K562 (cell line): ENCODE measurements around the gene GEN1. TPM values are rescaled to one million over a fixed set of nuclear protein-coding genes. Genes with fewer than 3 reads are reported as not detected.

Source experiments
- ATAC-seq: fragments of 200-7000 bp; cut with Tn5 transposase; 3 replicates; pipeline ENCODE4 v1.9.1; 2020; ENCODE audit warnings: moderate library complexity
- BruUV-seq: library from RNA; stranded (reverse); fragments of 400-500 nt; replicated peaks from 2 replicates; lab custom pipeline; 2021; lab: Mats Ljungman, UMichigan
- CTCF ChIA-PET: fragments of 300-600 bp; formaldehyde crosslinking; extraction: SDS; loops from one replicate; lab custom pipeline; 2021; ENCODE audit warnings: low intra/inter-chr PET ratio; lab: Yijun Ruan, JAX
- POLR2A ChIA-PET: fragments of 300-600, 350-650 bp; sonication (Branson Sonifier 250); formaldehyde crosslinking; extraction: SDS; loops from one replicate; lab custom pipeline; 2021; ENCODE audit warnings: antibody characterized with exemption, inconsistent platforms; lab: Yijun Ruan, JAX
- DNase-seq, 4 experiments: peaks; one replicate each; pipeline versions ENCODE4 v3.0.0 to v3.0.0-alpha.2; 2011 to 2018; ENCODE audit warnings: low spot score in 3 of 4, mixed read lengths in 3 of 4; ENCODE audit errors: extremely low read depth in 1 of 4
- FAIRE-seq: peaks from 2 replicates; lab custom pipeline; 2011; peaks lifted over from hg19 to GRCh38; lab: Jason Lieb, UNC
- H2AFZ ChIP-seq: 2 replicates; pipeline ENCODE4 v1.6.0; 2011; ENCODE audit warnings: low read depth, low read length, control low read depth, inconsistent platforms
- H3K27ac ChIP-seq: fragments of 200-600 bp; 3 replicates; pipeline ENCODE4 v1.8.0; 2011; ENCODE audit warnings: low read depth, mild to moderate bottlenecking, control low read depth, inconsistent platforms, low read length, moderate library complexity, mixed read lengths; ENCODE audit errors: extremely low read depth
- H3K27me3 ChIP-seq, 2 experiments: fragments of 300-600 bp in 1 of 2; 2 replicates in 1 of 2; 3 replicates in 1 of 2; pipeline versions ENCODE4 v1.6.0 to v1.8.0; 2011; ENCODE audit warnings: inconsistent platforms in 2 of 2, low read length in 2 of 2, mild to moderate bottlenecking in 1 of 2, mixed read lengths in 1 of 2, moderate library complexity in 1 of 2; ENCODE audit not compliant: control insufficient read depth in 2 of 2, insufficient read depth in 2 of 2
- H3K36me3 ChIP-seq: fragments of 300-600 bp; 3 replicates; pipeline ENCODE4 v1.8.0; 2011; ENCODE audit warnings: mild to moderate bottlenecking, low read length, inconsistent platforms; ENCODE audit not compliant: control insufficient read depth, insufficient read depth
- H3K4me1 ChIP-seq, 2 experiments: fragments of 200-600 bp in 1 of 2; replicated peaks in 1 of 2; 2 replicates in 1 of 2; 3 replicates in 1 of 2; pipeline versions ENCODE4 v1.5.1 to v1.8.0; 2011; ENCODE audit warnings: inconsistent platforms in 2 of 2, low read length in 2 of 2, mild to moderate bottlenecking in 1 of 2, mixed read lengths in 1 of 2, moderate library complexity in 1 of 2; ENCODE audit not compliant: control insufficient read depth in 2 of 2, insufficient read depth in 2 of 2
- H3K4me2 ChIP-seq: 2 replicates; pipeline ENCODE4 v1.6.1; 2011; ENCODE audit warnings: low read length, control low read depth, inconsistent platforms, mixed read lengths; ENCODE audit not compliant: insufficient read depth
- H3K4me3 ChIP-seq: fragments of 200-600 bp; sonication (generic), shearing (Covaris generic); 2 replicates; pipeline ENCODE4 v1.5.1; 2016; ENCODE audit warnings: control low read depth, inconsistent platforms
- H3K79me2 ChIP-seq: fragments of 200-600 bp; 3 replicates; pipeline ENCODE4 v1.8.0; 2011; ENCODE audit warnings: low read length, inconsistent platforms; ENCODE audit not compliant: control insufficient read depth, insufficient read depth
- H3K9ac ChIP-seq, 2 experiments: 2 replicates each; pipeline versions ENCODE4 v1.6.0 to v1.6.1; 2011; ENCODE audit warnings: low read depth in 2 of 2, low read length in 2 of 2, control low read depth in 1 of 2, inconsistent platforms in 1 of 2, mild to moderate bottlenecking in 1 of 2, mixed read lengths in 1 of 2; ENCODE audit not compliant: insufficient read depth in 1 of 2
- H3K9me1 ChIP-seq: one replicate; pipeline ENCODE4 v1.6.0; 2011; ENCODE audit warnings: inconsistent platforms, mild to moderate bottlenecking, low read length, moderate library complexity; ENCODE audit not compliant: control insufficient read depth, insufficient read depth
- H3K9me3 ChIP-seq: replicated peaks from 2 replicates; pipeline ENCODE4 v1.5.1; 2011; ENCODE audit warnings: low read depth, low read length, inconsistent platforms; ENCODE audit not compliant: control insufficient read depth, insufficient read depth
- H4K20me1 ChIP-seq: replicated peaks from 2 replicates; pipeline ENCODE4 v1.6.1; 2011; ENCODE audit warnings: low read length, inconsistent platforms, mixed read lengths; ENCODE audit not compliant: control insufficient read depth, insufficient read depth
- NELFE ChIP-seq: IDR thresholded peaks from 2 replicates; pipeline ENCODE4 v1.6.1; 2011; ENCODE audit warnings: mild to moderate bottlenecking; ENCODE audit not compliant: insufficient read depth, insufficient read length
- RFX1 ChIP-seq: fragments of 450-650 bp; IDR thresholded peaks from 2 replicates; pipeline ENCODE4 v1.6.1; 2016; ENCODE audit warnings: mild to moderate bottlenecking, moderate library complexity
- WGBS: fragments of 100-300 bp; shearing (Covaris generic); methylation state at CpG from one replicate; pipeline ENCODE4 v1.1.6; 2016; ENCODE audit warnings: low coverage, mixed read lengths; ENCODE audit not compliant: insufficient coverage; ENCODE audit errors: missing lambda C conversion rate; 5-methylcytosine and 5-hydroxymethylcytosine counted together
- in situ Hi-C: fragments of 300-500 bp; cut with MboI; formaldehyde crosslinking; loops from 4 replicates; pipeline ENCODE4 v1.15.0; 2018; ENCODE audit warnings: inconsistent platforms, mixed read lengths
- intact Hi-C: fragments of 100-400 bp; cut with micrococcal nuclease; formaldehyde crosslinking; loops from 2 replicates; pipeline ENCODE4 v1.14.2; 2022
- polyA plus RNA-seq, 8 experiments: library from polyadenylated mRNA; depleted of rRNA in 4 of 8; stranded (reverse) in 5 of 8; unstranded in 3 of 8; fragments of >200 nt; fragmentation: Nextera tagmentation in 2 of 8; fragmentation: Illumina TruSeq in 1 of 8; extraction: Ambion mirVana in 2 of 8; extraction: Trizol in 1 of 8; gene quantifications; 2 replicates each; pipeline versions ENCODE4 v1.2.1 to v1.2.3, GENCODE V29; 2011 to 2014; ENCODE audit warnings: inconsistent platforms in 1 of 8, missing spikeins in 1 of 8
- total RNA-seq, 7 experiments: library from RNA; depleted of rRNA in 6 of 7; stranded (reverse); fragments of >200 nt in 6 of 7; fragmentation: Illumina TruSeq in 2 of 7; extraction: Trizol in 2 of 7; gene quantifications; 2 replicates each; pipeline versions ENCODE4 v1.2.1 to v1.2.3, GENCODE V29; 2011 to 2021; ENCODE audit warnings: low replicate concordance in 1 of 7
- TF ChIP-seq, protein P1 (sequence below): fragments of 450-650 bp; IDR thresholded peaks from 2 replicates; pipeline ENCODE4 v1.6.1; 2016; ENCODE audit warnings: low read depth, mild to moderate bottlenecking, moderate library complexity
- TF ChIP-seq, protein P2 (sequence below): sonication (generic); formaldehyde crosslinking; IDR thresholded peaks from 2 replicates; pipeline ENCODE4 v1.8.0; 2022; ENCODE audit warnings: missing genetic modification reagents, mild to moderate bottlenecking, borderline replicate concordance
- TF ChIP-seq, protein P3 (sequence below): fragments of 450-650 bp; formaldehyde crosslinking; IDR thresholded peaks from 2 replicates; pipeline ENCODE4 v1.4.0; 2020; ENCODE audit warnings: mild to moderate bottlenecking, moderate library complexity

GEN1 gene
- total and polyA plus RNA-seq, 9 of the 15 experiments (the other 6 are each of a cell fraction or from before 2014, with no cell fraction given) = 8.6 to 39.7 (median 24.5) TPM

DNA sequence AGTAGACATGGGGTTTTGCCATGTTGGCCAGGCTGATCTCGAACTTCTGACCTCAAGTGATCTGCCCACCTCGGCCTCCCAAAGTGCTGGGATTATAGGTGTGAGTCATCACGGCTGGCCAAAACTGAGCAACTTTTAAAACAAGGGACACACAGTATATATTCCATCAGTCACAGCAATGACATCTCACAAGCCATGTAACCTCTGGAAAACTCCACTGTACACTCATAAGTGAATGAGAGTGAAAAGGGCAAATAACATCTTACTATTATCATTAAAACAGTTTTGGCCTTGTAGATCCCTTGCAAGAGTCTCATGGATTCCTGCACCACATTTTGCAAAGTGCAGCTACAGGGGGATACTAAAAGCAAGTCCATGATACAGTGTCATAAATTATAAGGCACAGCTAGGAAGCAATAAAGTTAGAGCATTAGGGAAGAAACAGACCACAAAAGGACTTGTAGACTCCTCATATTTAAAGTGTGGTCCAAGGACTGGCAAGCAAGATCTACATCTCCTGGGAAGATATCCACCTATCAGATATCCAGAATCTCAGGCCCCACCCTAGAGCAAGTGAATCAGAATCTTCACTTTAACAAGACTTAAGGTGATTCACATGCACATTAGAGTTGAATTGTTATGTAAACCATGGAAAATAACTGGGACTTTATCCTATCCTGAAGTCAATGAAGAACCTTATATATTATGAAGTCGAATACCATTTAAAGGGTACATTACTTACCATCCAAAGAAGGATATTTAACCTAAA is 6.1 kb upstream of the GEN1 start (continued):
- TF ChIP-seq, protein P1, sequence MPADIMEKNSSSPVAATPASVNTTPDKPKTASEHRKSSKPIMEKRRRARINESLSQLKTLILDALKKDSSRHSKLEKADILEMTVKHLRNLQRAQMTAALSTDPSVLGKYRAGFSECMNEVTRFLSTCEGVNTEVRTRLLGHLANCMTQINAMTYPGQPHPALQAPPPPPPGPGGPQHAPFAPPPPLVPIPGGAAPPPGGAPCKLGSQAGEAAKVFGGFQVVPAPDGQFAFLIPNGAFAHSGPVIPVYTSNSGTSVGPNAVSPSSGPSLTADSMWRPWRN = no peak
- TF ChIP-seq, protein P2, sequence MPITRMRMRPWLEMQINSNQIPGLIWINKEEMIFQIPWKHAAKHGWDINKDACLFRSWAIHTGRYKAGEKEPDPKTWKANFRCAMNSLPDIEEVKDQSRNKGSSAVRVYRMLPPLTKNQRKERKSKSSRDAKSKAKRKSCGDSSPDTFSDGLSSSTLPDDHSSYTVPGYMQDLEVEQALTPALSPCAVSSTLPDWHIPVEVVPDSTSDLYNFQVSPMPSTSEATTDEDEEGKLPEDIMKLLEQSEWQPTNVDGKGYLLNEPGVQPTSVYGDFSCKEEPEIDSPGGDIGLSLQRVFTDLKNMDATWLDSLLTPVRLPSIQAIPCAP (CRISPR knock-in tag) = no peak
- TF ChIP-seq, protein P3, sequence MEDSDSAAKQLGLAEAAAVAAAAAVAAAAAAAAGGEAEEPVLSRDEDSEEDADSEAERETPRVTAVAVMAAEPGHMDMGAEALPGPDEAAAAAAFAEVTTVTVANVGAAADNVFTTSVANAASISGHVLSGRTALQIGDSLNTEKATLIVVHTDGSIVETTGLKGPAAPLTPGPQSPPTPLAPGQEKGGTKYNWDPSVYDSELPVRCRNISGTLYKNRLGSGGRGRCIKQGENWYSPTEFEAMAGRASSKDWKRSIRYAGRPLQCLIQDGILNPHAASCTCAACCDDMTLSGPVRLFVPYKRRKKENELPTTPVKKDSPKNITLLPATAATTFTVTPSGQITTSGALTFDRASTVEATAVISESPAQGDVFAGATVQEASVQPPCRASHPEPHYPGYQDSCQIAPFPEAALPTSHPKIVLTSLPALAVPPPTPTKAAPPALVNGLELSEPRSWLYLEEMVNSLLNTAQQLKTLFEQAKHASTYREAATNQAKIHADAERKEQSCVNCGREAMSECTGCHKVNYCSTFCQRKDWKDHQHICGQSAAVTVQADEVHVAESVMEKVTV = no peak

DNA sequence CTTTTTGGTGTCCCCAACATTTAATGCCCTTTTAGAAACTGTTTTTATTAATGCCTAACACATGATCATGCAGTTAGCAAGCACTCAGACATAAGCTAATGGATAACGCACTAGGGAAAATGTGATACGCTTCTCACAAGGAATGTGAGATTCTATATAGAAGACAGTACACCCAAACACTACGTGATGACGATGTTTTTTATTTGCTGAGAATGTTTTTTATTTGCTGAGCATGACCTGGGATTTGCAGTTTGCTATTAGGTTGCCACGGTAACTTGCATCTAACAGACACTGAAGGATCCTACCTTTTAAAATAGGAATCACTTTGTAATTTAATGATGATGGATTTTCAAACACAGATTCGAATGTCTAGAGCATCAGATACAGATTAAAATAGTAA is 5.2 kb upstream of the GEN1 start:
- H3K4me3 ChIP-seq = no peak overlapping the region
- in situ Hi-C loops (no loop called here), intact Hi-C loops (no loop called here)
- peaks cover 74% of the 10 kb centered on the region for H3K79me2 ChIP-seq
- H2AFZ ChIP-seq = no peak overlapping the region
- H3K4me2 ChIP-seq = no peak overlapping the region
- ChIA-PET CTCF (no interaction called here), POLR2A (interaction anchor here (0.9 kb wide), 1 partner anchor 9 kb away, joined by 3 read pairs; no protein-coding TSS in a partner anchor)
- WGBS = 94% methylated on average over 6 of the region's 6 CpGs
- no peak overlapping the region for H3K27ac ChIP-seq
- DNase-seq (peak in 1 of 4 experiments; percentile 19), FAIRE-seq (no peak), ATAC-seq (no peak)
- TF ChIP-seq RFX1 (peak; percentile 73), NELFE (no peak)
- peaks cover 7 to 27% of the 10 kb centered on the region in 2 experiments for H3K4me1 ChIP-seq
- H3K27me3 ChIP-seq = no peaks in the 10 kb centered on the region
- 0 out of 2 replicates have a peak, but pooled peaks cover 4% of the 10 kb centered on the region for H4K20me1 ChIP-seq
- BruUV-seq = no TSS peak
- peaks cover 53% of the 10 kb centered on the region for H3K36me3 ChIP-seq
- no peak overlapping the region for H3K9ac ChIP-seq
- H3K9me3 ChIP-seq = no peaks in the 10 kb centered on the region
- H3K9me1 ChIP-seq = peaks cover 5% of the 10 kb centered on the region
